Endodermal cell (in vitro differentiated cells): ENCODE data around the gene HAUS7. TPM values are rescaled to one million over a fixed set of nuclear protein-coding genes. Genes with fewer than 3 reads are reported as not detected.

Experiments used
- DNase-seq: peaks from one replicate; pipeline ENCODE4 v3.0.0-alpha.2; 2017
- H3K27ac ChIP-seq: 2 replicates; pipeline ENCODE4 v1.5.1; 2013; ENCODE audit warnings: mild to moderate bottlenecking, low read depth, low read length, moderate library complexity
- H3K27me3 ChIP-seq: 2 replicates; pipeline ENCODE4 v1.6.1; 2013; ENCODE audit warnings: mild to moderate bottlenecking, low read length, moderate library complexity; ENCODE audit not compliant: insufficient read depth, control insufficient read depth, poor library complexity, severe bottlenecking
- H3K36me3 ChIP-seq: 2 replicates; pipeline ENCODE4 v1.7.0; 2013; ENCODE audit warnings: mild to moderate bottlenecking, low read length, moderate library complexity; ENCODE audit not compliant: control insufficient read depth, insufficient read depth
- H3K4me1 ChIP-seq: one replicate; pipeline ENCODE4 v1.7.0; 2013; ENCODE audit warnings: low read length; ENCODE audit not compliant: control insufficient read depth, insufficient read depth
- H3K4me3 ChIP-seq: 2 replicates; pipeline ENCODE4 v1.5.1; 2013; ENCODE audit warnings: mild to moderate bottlenecking, low read length, moderate library complexity
- H3K9ac ChIP-seq: 2 replicates; pipeline ENCODE4 v1.6.1; 2013; ENCODE audit warnings: mild to moderate bottlenecking, low read length, moderate library complexity; ENCODE audit not compliant: poor library complexity, severe bottlenecking; ENCODE audit errors: extremely low read depth
- H3K9me3 ChIP-seq: 2 replicates; pipeline ENCODE4 v1.6.1; 2013; ENCODE audit warnings: mild to moderate bottlenecking, low read length, moderate library complexity; ENCODE audit not compliant: control insufficient read depth
- H3K27ac Mint-ChIP-seq: 2 replicates; pipeline ENCODE4 v1.8.0; 2020; ENCODE audit warnings: mixed read lengths
- H3K27me3 Mint-ChIP-seq: 2 replicates; pipeline ENCODE4 v1.8.0; 2021; ENCODE audit warnings: mild to moderate bottlenecking, mixed read lengths; ENCODE audit not compliant: insufficient read depth
- H3K36me3 Mint-ChIP-seq: 2 replicates; pipeline ENCODE4 v1.8.0; 2020; ENCODE audit warnings: low read depth, mixed read lengths
- H3K4me1 Mint-ChIP-seq: 2 replicates; pipeline ENCODE4 v1.8.0; 2020; ENCODE audit warnings: mixed read lengths
- H3K4me3 Mint-ChIP-seq: 2 replicates; pipeline ENCODE4 v1.8.0; 2020; ENCODE audit warnings: mild to moderate bottlenecking, moderate library complexity, mixed read lengths
- H3K9me3 Mint-ChIP-seq: 2 replicates; pipeline ENCODE4 v1.8.0; 2020; ENCODE audit warnings: mild to moderate bottlenecking, mixed read lengths
- CTCF ChIP-seq: fragments of 200-600 bp; sonication (generic); conservative IDR thresholded peaks from 2 replicates; pipeline ENCODE4 v1.5.0; 2021; ENCODE audit warnings: antibody characterized with exemption, mild to moderate bottlenecking
- WGBS, 2 experiments: methylation state at CpG; one replicate each; pipeline versions ENCODE4 v1.1.5 to v1.1.7; 2013; ENCODE audit warnings: missing lambda C conversion rate in 2 of 2, mixed read lengths in 1 of 2; ENCODE audit not compliant: insufficient coverage in 1 of 2, insufficient read length in 1 of 2; 5-methylcytosine and 5-hydroxymethylcytosine counted together
- total RNA-seq, 2 donors: library from RNA; stranded (reverse); fragmentation: NEBNext Ultra II Directional in 1 of 2; extraction: Animal tissue kit (Norgen Biotek cat#: 25700) in 1 of 2; gene quantifications; 2 replicates in 1 of 2; 3 replicates in 1 of 2; pipeline ENCODE4 v1.2.1, GENCODE V29; 2021

The HAUS7 gene
- total RNA-seq, 2 donors from 2014 or later: 28.7 to 30.9 TPM

- no peak overlapping the region for H3K27ac Mint-ChIP-seq
These were observed 34.2 kb upstream of the HAUS7 start for GRCh38 chrX:153504445-153505016.

GRCh38 chrX:153502796-153503195, 32.4 kb upstream of the HAUS7 start:
- Histone ChIP-seq H3K4me1 (no peaks in the 10 kb centered on the region), H3K27ac (no peak overlapping the region), H3K27me3 (no peaks in the 10 kb centered on the region), H3K36me3 (no peaks in the 10 kb centered on the region), H3K9ac (no peak overlapping the region), H3K4me3 (no peak overlapping the region), H3K9me3 (no peaks in the 10 kb centered on the region)
- Mint-ChIP-seq H3K36me3 (peaks cover 2% of the 10 kb centered on the region), H3K27me3 (no peaks in the 10 kb centered on the region), H3K27ac (no peak overlapping the region), H3K4me3 (no peak overlapping the region), H3K9me3 (peaks cover 47% of the 10 kb centered on the region), H3K4me1 (no peaks in the 10 kb centered on the region)
- 91% methylated on average over 14 of the region's 14 CpGs; no CpG with 5 or more reads in 1 of the 2 experiments for WGBS, 2 experiments
- DNase-seq: no peak
- TF ChIP-seq CTCF: no peak

More at GRCh38 chrX:153504445-153505016, 34.2 kb upstream of the HAUS7 start:
- Mint-ChIP-seq H3K4me3 (no peak overlapping the region), H3K27me3 (no peaks in the 10 kb centered on the region), H3K9me3 (peaks cover 49% of the 10 kb centered on the region), H3K4me1 (no peaks in the 10 kb centered on the region), H3K36me3 (peaks cover 2% of the 10 kb centered on the region)
- Histone ChIP-seq H3K9me3 (no peaks in the 10 kb centered on the region), H3K4me3 (no peak overlapping the region), H3K36me3 (no peaks in the 10 kb centered on the region), H3K4me1 (no peaks in the 10 kb centered on the region), H3K9ac (no peak overlapping the region), H3K27me3 (no peaks in the 10 kb centered on the region), H3K27ac (no peak overlapping the region)
- WGBS, 2 experiments: 84 to 88% methylated on average over 8 to 26 of the region's 26 CpGs
- TF ChIP-seq CTCF: no peak
- DNase-seq: no peak

GRCh38 chrX:153502131-153502530, 31.8 kb upstream of the HAUS7 start:
- no peak for TF ChIP-seq CTCF
- 91% methylated on average over 10 of the region's 10 CpGs; no CpG with 5 or more reads in 1 of the 2 experiments for WGBS, 2 experiments
- Histone ChIP-seq H3K9ac (no peak overlapping the region), H3K4me3 (no peak overlapping the region), H3K27me3 (no peaks in the 10 kb centered on the region), H3K9me3 (no peaks in the 10 kb centered on the region), H3K4me1 (no peaks in the 10 kb centered on the region), H3K36me3 (no peaks in the 10 kb centered on the region), H3K27ac (no peak overlapping the region)
- Mint-ChIP-seq H3K9me3 (peaks cover 42% of the 10 kb centered on the region), H3K36me3 (peaks cover 2% of the 10 kb centered on the region), H3K27ac (no peak overlapping the region), H3K4me3 (no peak overlapping the region), H3K27me3 (no peaks in the 10 kb centered on the region), H3K4me1 (no peaks in the 10 kb centered on the region)
- DNase-seq: no peak
